ENCODE data around the gene GIPC2. TPM values are rescaled to one million over a fixed set of nuclear protein-coding genes. Genes with fewer than 3 reads are reported as not detected.
A peak's percentile ranks its signal among the peaks of the same experiment; 100 is the strongest.
"Not testable (repeated sequence)": the region's sequence is repeated elsewhere in the genome, so short reads cannot be mapped to it uniquely, and the experiment has no call there.

GIPC2 gene
- total and polyA plus RNA-seq, 9 donors = 1.8 to 5.7 (median 3.0) TPM

GRCh38 chr1:78102916-78103315, 57.1 kb downstream of the GIPC2 start:
- Histone ChIP-seq H3K27ac (no peak overlapping the region), H3K27me3 (no peaks in the 10 kb centered on the region), H3K4me1 (ENCODE audit: insufficient read depth) (peaks cover 1% of the 10 kb centered on the region), H3K4me3 (no peak overlapping the region), H3K36me3 (no peaks in the 10 kb centered on the region), H3K9me3 (no peaks in the 10 kb centered on the region)
- TF ChIP-seq, protein P1, sequence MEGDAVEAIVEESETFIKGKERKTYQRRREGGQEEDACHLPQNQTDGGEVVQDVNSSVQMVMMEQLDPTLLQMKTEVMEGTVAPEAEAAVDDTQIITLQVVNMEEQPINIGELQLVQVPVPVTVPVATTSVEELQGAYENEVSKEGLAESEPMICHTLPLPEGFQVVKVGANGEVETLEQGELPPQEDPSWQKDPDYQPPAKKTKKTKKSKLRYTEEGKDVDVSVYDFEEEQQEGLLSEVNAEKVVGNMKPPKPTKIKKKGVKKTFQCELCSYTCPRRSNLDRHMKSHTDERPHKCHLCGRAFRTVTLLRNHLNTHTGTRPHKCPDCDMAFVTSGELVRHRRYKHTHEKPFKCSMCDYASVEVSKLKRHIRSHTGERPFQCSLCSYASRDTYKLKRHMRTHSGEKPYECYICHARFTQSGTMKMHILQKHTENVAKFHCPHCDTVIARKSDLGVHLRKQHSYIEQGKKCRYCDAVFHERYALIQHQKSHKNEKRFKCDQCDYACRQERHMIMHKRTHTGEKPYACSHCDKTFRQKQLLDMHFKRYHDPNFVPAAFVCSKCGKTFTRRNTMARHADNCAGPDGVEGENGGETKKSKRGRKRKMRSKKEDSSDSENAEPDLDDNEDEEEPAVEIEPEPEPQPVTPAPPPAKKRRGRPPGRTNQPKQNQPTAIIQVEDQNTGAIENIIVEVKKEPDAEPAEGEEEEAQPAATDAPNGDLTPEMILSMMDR (IDR thresholded peaks at IDR 0.05) = no peak
- TF ChIP-seq EP300 (IDR thresholded peaks at IDR 0.05) = no peak
- no peak for TF ChIP-seq POLR2A (IDR thresholded peaks at IDR 0.05)
- no peak for DNase-seq
- intact Hi-C loops (cut with DNase I) = no loop called here
- 87 to 96% (median 92%) methylated on average over 2 of the region's 2 CpGs for WGBS, 3 donors

- TF ChIP-seq EP300 (IDR thresholded peaks at IDR 0.05) (no peak), POLR2A (IDR thresholded peaks at IDR 0.05) (no peak)
- TF ChIP-seq, protein P1 (IDR thresholded peaks at IDR 0.05) = no peak
- intact Hi-C loops (cut with DNase I) = no loop called here
These were observed 58.6 kb downstream of the GIPC2 start for GRCh38 chr1:78104322-78104721.

GRCh38 chr1:78109659-78110058, 63.9 kb downstream of the GIPC2 start:
- H3K36me3 ChIP-seq; H3K4me3 ChIP-seq; H3K27ac ChIP-seq; H3K4me1 ChIP-seq (ENCODE audit: insufficient read depth); H3K9me3 ChIP-seq; H3K27me3 ChIP-seq; DNase-seq: not testable (repeated sequence)
- intact Hi-C loops (cut with DNase I) = loop anchor here in 1 of 4 donors (10.0 kb wide), 1 partner anchor 965 kb away; no protein-coding TSS in a partner anchor
- WGBS, 3 donors = 82 to 91% (median 88%) methylated on average over 4 of the region's 4 CpGs

More at GRCh38 chr1:78104322-78104721, 58.6 kb downstream of the GIPC2 start:
- Histone ChIP-seq H3K4me1 (ENCODE audit: insufficient read depth) (peaks cover 1% of the 10 kb centered on the region), H3K27ac (no peak overlapping the region), H3K27me3 (no peaks in the 10 kb centered on the region), H3K36me3 (no peaks in the 10 kb centered on the region), H3K9me3 (no peaks in the 10 kb centered on the region), H3K4me3 (no peak overlapping the region)
- no peak for DNase-seq

DNA sequence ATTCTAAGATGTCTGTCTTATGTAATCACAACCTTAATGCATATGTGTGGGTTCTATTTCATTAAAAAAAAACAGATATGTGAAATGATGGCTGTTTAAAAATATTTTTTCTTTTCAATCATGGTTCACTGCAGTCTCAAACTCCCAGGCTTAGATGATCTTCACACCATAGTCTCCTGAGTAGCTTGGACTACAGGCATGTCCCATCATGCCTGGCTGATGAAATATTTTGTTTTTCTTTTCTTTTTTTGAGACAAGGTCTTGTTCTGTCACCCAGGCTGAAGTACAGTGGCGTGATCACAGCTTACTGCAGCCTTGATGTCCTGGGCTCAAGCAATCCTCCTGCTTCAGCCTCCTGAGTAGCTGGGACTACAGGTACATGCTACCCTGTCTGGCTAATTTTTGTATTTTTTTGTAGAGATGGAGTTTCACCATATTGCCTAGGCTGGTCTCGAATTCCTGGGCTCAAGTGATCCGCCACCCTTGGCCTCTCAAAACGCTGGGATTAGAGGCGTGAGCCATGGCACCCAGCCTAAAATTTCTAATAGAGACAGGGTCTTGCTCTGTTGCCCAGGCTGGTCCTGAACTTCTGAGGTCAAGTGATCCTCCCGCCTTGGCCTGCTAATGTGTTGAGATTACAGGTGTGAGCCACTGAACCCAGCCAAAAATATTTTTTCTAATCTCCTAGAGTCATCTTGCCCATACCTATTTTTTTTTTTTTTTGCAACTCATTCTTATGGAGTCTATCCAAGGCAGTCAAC, 67.6 kb downstream of the GIPC2 start:
- H3K4me3 ChIP-seq = no peak overlapping the region
- no peaks in the 10 kb centered on the region for H3K36me3 ChIP-seq
- TF ChIP-seq EP300 (IDR thresholded peaks at IDR 0.05) = no peak
- intact Hi-C loops (cut with DNase I) = loop anchor here in 1 of 4 donors (10.0 kb wide), 1 partner anchor 969 kb away; no protein-coding TSS in a partner anchor
- no peak overlapping the region for H3K27ac ChIP-seq
- no peaks in the 10 kb centered on the region for H3K27me3 ChIP-seq
- 91 to 94% (median 93%) methylated on average over 6 of the region's 6 CpGs for WGBS, 3 donors
- DNase-seq = no peak
- H3K4me1 ChIP-seq (ENCODE audit: insufficient read depth) = no peaks in the 10 kb centered on the region
- no peaks in the 10 kb centered on the region for H3K9me3 ChIP-seq

GRCh38 chr1:78114034-78114956, 68.5 kb downstream of the GIPC2 start:
- WGBS, 3 donors = 67 to 71% (median 70%) methylated on average over 9 of the region's 9 CpGs
- Histone ChIP-seq H3K4me3 (no peak overlapping the region), H3K36me3 (no peaks in the 10 kb centered on the region), H3K27me3 (no peaks in the 10 kb centered on the region), H3K4me1 (ENCODE audit: insufficient read depth) (no peaks in the 10 kb centered on the region), H3K27ac (no peak overlapping the region), H3K9me3 (no peaks in the 10 kb centered on the region)
- TF ChIP-seq EP300 (IDR thresholded peaks at IDR 0.05) (no peak), POLR2A (IDR thresholded peaks at IDR 0.05) (no peak)
- TF ChIP-seq, protein P1 (IDR thresholded peaks at IDR 0.05) = peak; percentile 72 to 85 (median 75)
- DNase-seq = peak; percentile 30 to 62 (median 46)
- intact Hi-C loops (cut with DNase I) = loop anchor here in 1 of 4 donors (10.0 kb wide), 1 partner anchor 969 kb away; no protein-coding TSS in a partner anchor

DNA sequence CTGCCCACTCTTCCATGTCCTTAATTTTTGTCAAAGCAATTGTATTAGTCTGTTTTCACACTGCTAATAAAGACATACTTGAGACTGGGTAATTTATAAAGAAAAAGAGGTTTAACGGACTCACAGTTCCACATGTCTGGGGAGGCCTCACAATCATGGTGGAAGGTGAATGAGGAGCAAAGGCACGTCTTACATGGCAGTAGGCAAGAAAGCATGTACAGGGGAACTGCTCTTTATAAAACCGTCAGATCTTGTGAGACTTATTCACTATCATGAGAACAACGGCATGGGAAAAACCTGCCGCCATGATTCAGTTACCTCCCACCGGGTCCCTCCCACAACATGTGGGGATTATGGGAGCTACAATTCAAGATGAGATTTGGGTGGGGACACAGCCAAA, 74.7 kb downstream of the GIPC2 start:
- H3K36me3 ChIP-seq; intact Hi-C loops (cut with DNase I); H3K9me3 ChIP-seq; H3K4me1 ChIP-seq (ENCODE audit: insufficient read depth); H3K27ac ChIP-seq; H3K4me3 ChIP-seq; DNase-seq; H3K27me3 ChIP-seq: not testable (repeated sequence)
- 89 to 91% (median 91%) methylated on average over 6 of the region's 6 CpGs for WGBS, 3 donors
